C4-2B (cell line): Measurements from ENCODE around the gene PNPLA2.

ENCODE experiments used
- H3K27ac ChIP-seq: fragments of 450-650 bp; 2 replicates; pipeline ENCODE4 v1.5.1; 2017
- ZFX ChIP-seq: fragments of 450-650 bp; IDR thresholded peaks from 2 replicates; pipeline ENCODE4 v1.6.1; 2017
- TF ChIP-seq, protein P1 (sequence below): fragments of 450-650 bp; conservative IDR thresholded peaks from 2 replicates; pipeline ENCODE4 v1.5.1; 2017; ENCODE audit warnings: mild to moderate bottlenecking

PNPLA2 gene

GRCh38 chr11:864898-865297 is 46.2 kb downstream of the PNPLA2 start:
- no peak for TF ChIP-seq ZFX
- TF ChIP-seq, protein P1, sequence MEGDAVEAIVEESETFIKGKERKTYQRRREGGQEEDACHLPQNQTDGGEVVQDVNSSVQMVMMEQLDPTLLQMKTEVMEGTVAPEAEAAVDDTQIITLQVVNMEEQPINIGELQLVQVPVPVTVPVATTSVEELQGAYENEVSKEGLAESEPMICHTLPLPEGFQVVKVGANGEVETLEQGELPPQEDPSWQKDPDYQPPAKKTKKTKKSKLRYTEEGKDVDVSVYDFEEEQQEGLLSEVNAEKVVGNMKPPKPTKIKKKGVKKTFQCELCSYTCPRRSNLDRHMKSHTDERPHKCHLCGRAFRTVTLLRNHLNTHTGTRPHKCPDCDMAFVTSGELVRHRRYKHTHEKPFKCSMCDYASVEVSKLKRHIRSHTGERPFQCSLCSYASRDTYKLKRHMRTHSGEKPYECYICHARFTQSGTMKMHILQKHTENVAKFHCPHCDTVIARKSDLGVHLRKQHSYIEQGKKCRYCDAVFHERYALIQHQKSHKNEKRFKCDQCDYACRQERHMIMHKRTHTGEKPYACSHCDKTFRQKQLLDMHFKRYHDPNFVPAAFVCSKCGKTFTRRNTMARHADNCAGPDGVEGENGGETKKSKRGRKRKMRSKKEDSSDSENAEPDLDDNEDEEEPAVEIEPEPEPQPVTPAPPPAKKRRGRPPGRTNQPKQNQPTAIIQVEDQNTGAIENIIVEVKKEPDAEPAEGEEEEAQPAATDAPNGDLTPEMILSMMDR = no peak
- no peak overlapping the region for H3K27ac ChIP-seq

DNA sequence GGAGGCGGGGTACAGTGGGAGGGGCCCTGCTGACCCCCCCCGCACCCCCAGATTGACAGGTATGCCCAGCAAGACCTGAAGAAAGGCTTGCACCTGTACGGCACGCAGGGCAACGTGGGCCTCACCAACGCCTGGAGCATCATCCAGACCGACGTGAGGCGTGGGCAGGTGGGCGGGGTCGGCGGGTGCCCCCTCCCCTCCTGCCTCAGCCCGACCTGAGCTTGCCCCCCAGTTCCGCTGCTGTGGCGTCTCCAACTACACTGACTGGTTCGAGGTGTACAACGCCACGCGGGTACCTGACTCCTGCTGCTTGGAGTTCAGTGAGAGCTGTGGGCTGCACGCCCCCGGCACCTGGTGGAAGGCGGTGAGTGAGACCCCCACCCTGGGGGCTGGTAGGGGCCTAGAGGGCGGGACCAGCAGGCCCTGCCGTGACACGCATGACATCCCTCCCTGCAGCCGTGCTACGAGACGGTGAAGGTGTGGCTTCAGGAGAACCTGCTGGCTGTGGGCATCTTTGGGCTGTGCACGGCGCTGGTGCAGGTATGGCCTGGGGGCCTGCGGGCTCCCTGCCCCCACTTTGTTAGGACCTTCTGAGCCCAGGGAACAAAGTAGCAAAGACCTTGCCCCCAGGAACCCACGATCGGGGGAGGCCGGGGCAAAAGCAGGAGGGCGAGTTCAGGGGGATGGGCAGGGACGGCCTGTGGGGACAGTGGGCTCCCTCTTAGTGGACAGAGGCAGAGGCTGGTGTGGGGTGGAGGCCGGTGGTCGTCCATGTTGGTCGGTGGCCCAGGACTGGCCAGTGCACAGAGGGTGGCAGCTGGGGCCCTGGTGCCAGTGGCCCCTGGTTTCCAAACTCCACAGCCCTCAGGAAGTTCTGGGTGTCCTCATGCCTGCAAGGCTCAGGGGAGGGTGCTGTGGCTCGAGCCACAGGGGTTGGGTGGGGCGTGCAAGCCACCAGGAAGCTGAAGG is 47.0 kb downstream of the PNPLA2 start:
- no peak overlapping the region for H3K27ac ChIP-seq
- TF ChIP-seq ZFX = no peak
- TF ChIP-seq, protein P1 = no peak

DNA sequence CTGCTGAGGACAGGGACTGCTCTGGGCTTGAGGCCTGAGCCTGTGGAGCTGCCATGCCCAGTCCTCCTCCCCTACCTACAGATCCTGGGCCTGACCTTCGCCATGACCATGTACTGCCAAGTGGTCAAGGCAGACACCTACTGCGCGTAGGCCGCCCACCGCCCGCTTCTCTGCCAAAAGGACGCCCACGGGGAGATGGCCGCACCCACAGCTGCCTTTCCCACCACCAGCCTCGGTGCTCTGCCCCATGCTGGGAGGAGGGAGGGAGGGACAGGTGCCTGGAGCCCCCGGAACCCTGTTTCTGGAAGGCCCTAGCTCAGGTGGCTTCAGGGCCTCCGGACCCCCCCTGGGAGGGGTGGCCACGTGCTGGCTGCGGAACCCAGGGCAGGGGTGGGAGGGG is 47.8 kb downstream of the PNPLA2 start:
- TF ChIP-seq, protein P1 = no peak
- TF ChIP-seq ZFX = no peak
- H3K27ac ChIP-seq = no peak overlapping the region

- no peak overlapping the region for H3K27ac ChIP-seq
- no peak for TF ChIP-seq ZFX
- TF ChIP-seq, protein P1 = no peak
Measured at GRCh38 chr11:867856-868358, 49.2 kb downstream of the PNPLA2 start.

DNA sequence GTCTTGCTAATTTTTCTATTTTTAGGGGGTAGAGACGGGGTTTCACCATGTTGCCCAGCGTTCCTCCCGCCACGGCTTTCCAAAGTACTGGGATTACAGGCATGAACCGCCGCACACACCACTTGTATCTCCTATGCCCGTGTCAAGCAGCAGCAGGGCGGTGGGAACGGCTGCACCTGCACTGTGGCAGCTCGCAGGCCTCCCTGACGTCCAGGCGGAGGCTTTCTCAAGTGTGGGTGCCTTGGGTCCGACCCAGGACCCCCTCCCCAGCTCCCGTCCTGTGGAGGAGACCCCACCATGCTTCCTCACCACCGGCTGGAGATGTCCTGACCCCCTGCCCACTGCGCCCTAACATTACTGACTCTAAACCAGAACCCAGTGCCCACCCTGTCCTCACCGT is 49.7 kb downstream of the PNPLA2 start:
- H3K27ac ChIP-seq = no peak overlapping the region
- no peak for TF ChIP-seq ZFX
- TF ChIP-seq, protein P1 = no peak

GRCh38 chr11:868802-869201 is 50.1 kb downstream of the PNPLA2 start:
- H3K27ac ChIP-seq = no peak overlapping the region
- TF ChIP-seq, protein P1 = no peak
- TF ChIP-seq ZFX = no peak

GRCh38 chr11:869399-870126 is 50.8 kb downstream of the PNPLA2 start:
- TF ChIP-seq, protein P1 = no peak
- TF ChIP-seq ZFX = no peak
- H3K27ac ChIP-seq = no peak overlapping the region
